ENCODE data around the gene CDKAL1.
"Not testable (repeated sequence)": the region's sequence is repeated elsewhere in the genome, so short reads cannot be mapped to it uniquely, and the experiment has no call there.

CDKAL1 gene

DNA sequence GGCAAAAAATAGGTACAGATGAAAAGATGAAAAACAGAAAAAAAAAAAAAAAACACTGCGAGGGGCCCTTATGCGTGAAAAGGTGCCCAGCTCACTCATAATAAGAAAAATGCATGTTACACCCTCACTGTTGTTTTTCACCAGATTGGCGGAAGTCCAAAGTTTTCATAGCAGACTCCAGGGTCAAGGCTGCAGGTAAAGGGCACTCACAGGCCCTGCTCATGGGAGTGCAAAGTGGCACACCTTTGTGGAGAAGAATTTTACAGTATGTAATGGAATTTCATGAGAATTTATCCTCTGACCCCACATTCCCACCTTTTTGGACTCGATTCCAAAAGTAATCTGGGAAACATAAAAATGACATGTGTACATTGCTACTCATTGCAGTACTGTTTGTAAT is 108.2 kb downstream of the CDKAL1 start:
- Histone ChIP-seq H3K27ac (ENCODE audit: low read length) (no peak overlapping the region), H3K4me1 (ENCODE audit: insufficient read depth, low read length) (no peaks in the 10 kb centered on the region), H3K4me3 (ENCODE audit: low read depth in 1 of 2, low read length in 2 of 2) (no peak overlapping the region), H2AFZ (ENCODE audit: low read depth, low read length) (no peak overlapping the region), H3K9me3 (ENCODE audit: insufficient read depth, low read length, severe bottlenecking) (no peaks in the 10 kb centered on the region), H4K20me1 (ENCODE audit: insufficient read depth, low read length) (no peaks in the 10 kb centered on the region), H3K27me3 (ENCODE audit: insufficient read depth, low read length, poor library complexity) (no peaks in the 10 kb centered on the region), H3K79me2 (ENCODE audit: insufficient read depth, low read length) (no peaks in the 10 kb centered on the region; the same call in 1 of the 2 replicates), H3K36me3 (ENCODE audit: insufficient read depth, low read length) (no peaks in the 10 kb centered on the region), H3K4me2 (ENCODE audit: insufficient read depth, low read length) (no peak overlapping the region), H3K9ac (ENCODE audit: low read depth, low read length) (no peak overlapping the region)
- no peak for DNase-seq
- ATAC-seq (ENCODE audit: insufficient read depth, low read depth) = no peak
- TF ChIP-seq, protein P1, sequence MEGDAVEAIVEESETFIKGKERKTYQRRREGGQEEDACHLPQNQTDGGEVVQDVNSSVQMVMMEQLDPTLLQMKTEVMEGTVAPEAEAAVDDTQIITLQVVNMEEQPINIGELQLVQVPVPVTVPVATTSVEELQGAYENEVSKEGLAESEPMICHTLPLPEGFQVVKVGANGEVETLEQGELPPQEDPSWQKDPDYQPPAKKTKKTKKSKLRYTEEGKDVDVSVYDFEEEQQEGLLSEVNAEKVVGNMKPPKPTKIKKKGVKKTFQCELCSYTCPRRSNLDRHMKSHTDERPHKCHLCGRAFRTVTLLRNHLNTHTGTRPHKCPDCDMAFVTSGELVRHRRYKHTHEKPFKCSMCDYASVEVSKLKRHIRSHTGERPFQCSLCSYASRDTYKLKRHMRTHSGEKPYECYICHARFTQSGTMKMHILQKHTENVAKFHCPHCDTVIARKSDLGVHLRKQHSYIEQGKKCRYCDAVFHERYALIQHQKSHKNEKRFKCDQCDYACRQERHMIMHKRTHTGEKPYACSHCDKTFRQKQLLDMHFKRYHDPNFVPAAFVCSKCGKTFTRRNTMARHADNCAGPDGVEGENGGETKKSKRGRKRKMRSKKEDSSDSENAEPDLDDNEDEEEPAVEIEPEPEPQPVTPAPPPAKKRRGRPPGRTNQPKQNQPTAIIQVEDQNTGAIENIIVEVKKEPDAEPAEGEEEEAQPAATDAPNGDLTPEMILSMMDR (IDR thresholded peaks at IDR 0.05; ENCODE audit: borderline replicate concordance, extremely low read depth, low read length, poor library complexity, severe bottlenecking) = no peak
- TF ChIP-seq EZH2 (IDR thresholded peaks at IDR 0.05; ENCODE audit: borderline replicate concordance, low read depth, low read length, severe bottlenecking) = no peak

DNA sequence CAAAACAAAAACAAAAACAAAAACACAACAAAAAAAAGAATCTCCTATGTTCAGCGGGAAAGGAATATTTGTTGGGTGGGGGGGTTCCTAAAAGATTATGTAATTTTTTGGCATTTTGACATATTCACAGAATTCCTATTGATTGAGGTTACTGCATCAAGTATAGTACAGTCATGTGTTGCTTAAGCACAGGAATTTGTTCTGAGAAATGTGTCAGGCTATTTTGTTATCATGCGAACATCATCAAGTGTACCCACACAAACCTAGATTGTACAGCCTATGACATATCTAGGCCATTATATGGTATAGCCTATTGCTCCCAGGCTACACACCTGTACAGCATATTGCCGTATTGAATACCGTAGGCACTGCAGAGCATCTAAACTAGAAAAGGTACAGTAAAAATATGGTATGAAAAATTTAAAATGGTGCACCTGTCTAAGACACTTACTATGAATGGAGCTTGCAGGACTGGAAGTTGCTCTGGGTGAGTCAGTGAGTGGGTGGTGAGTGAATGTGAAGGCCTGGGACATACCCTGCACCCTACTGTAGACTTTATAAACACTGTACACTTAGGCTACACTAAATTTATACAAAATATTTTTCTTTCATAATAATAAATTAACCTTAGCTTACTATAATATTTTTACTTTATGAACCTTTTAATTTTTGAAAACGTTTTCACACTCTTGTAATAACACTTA is 110.6 kb downstream of the CDKAL1 start:
- Histone ChIP-seq H3K79me2 (ENCODE audit: insufficient read depth, low read length) (no peaks in the 10 kb centered on the region; the same call in 1 of the 2 replicates), H3K27ac (ENCODE audit: low read length) (no peak overlapping the region), H3K9ac (ENCODE audit: low read depth, low read length) (no peak overlapping the region), H3K4me3 (ENCODE audit: low read depth in 1 of 2, low read length in 2 of 2) (no peak overlapping the region), H3K9me3 (ENCODE audit: insufficient read depth, low read length, severe bottlenecking) (no peaks in the 10 kb centered on the region), H3K4me2 (ENCODE audit: insufficient read depth, low read length) (no peak overlapping the region), H2AFZ (ENCODE audit: low read depth, low read length) (no peak overlapping the region), H3K36me3 (ENCODE audit: insufficient read depth, low read length) (peaks cover 5% of the 10 kb centered on the region; the same call in 1 of the 2 replicates), H3K4me1 (ENCODE audit: insufficient read depth, low read length) (no peaks in the 10 kb centered on the region), H3K27me3 (ENCODE audit: insufficient read depth, low read length, poor library complexity) (no peaks in the 10 kb centered on the region), H4K20me1 (ENCODE audit: insufficient read depth, low read length) (no peaks in the 10 kb centered on the region)
- DNase-seq (no peak), ATAC-seq (ENCODE audit: insufficient read depth, low read depth) (no peak)
- TF ChIP-seq, protein P1 (IDR thresholded peaks at IDR 0.05; ENCODE audit: borderline replicate concordance, extremely low read depth, low read length, poor library complexity, severe bottlenecking) = no peak
- TF ChIP-seq EZH2 (IDR thresholded peaks at IDR 0.05; ENCODE audit: borderline replicate concordance, low read depth, low read length, severe bottlenecking) = no peak

GRCh38 chr6:20645572-20645971 is 111.3 kb downstream of the CDKAL1 start:
- H4K20me1 ChIP-seq (ENCODE audit: insufficient read depth, low read length); H3K9me3 ChIP-seq (ENCODE audit: insufficient read depth, low read length, severe bottlenecking); H3K9ac ChIP-seq (ENCODE audit: low read depth, low read length); H3K27me3 ChIP-seq (ENCODE audit: insufficient read depth, low read length, poor library complexity); H3K4me2 ChIP-seq (ENCODE audit: insufficient read depth, low read length); DNase-seq; ATAC-seq (ENCODE audit: insufficient read depth, low read depth); H3K36me3 ChIP-seq (ENCODE audit: insufficient read depth, low read length); H3K4me1 ChIP-seq (ENCODE audit: insufficient read depth, low read length); H3K4me3 ChIP-seq (ENCODE audit: low read depth in 1 of 2, low read length in 2 of 2); H2AFZ ChIP-seq (ENCODE audit: low read depth, low read length); H3K79me2 ChIP-seq (ENCODE audit: insufficient read depth, low read length); H3K27ac ChIP-seq (ENCODE audit: low read length): not testable (repeated sequence)

GRCh38 chr6:20647585-20647984 is 113.3 kb downstream of the CDKAL1 start:
- DNase-seq (no peak), ATAC-seq (ENCODE audit: insufficient read depth, low read depth) (no peak)
- Histone ChIP-seq H2AFZ (ENCODE audit: low read depth, low read length) (no peak overlapping the region), H3K4me2 (ENCODE audit: insufficient read depth, low read length) (no peak overlapping the region), H3K79me2 (ENCODE audit: insufficient read depth, low read length) (no peaks in the 10 kb centered on the region; the same call in 1 of the 2 replicates), H3K4me3 (ENCODE audit: low read depth in 1 of 2, low read length in 2 of 2) (no peak overlapping the region), H3K27me3 (ENCODE audit: insufficient read depth, low read length, poor library complexity) (no peaks in the 10 kb centered on the region), H3K9me3 (ENCODE audit: insufficient read depth, low read length, severe bottlenecking) (no peaks in the 10 kb centered on the region), H3K4me1 (ENCODE audit: insufficient read depth, low read length) (no peaks in the 10 kb centered on the region), H4K20me1 (ENCODE audit: insufficient read depth, low read length) (no peaks in the 10 kb centered on the region), H3K27ac (ENCODE audit: low read length) (no peak overlapping the region), H3K36me3 (ENCODE audit: insufficient read depth, low read length) (peaks cover 8% of the 10 kb centered on the region; the same call in 1 of the 2 replicates), H3K9ac (ENCODE audit: low read depth, low read length) (no peak overlapping the region)
- no peak for TF ChIP-seq EZH2 (IDR thresholded peaks at IDR 0.05; ENCODE audit: borderline replicate concordance, low read depth, low read length, severe bottlenecking)
- TF ChIP-seq, protein P1 (IDR thresholded peaks at IDR 0.05; ENCODE audit: borderline replicate concordance, extremely low read depth, low read length, poor library complexity, severe bottlenecking) = no peak

GRCh38 chr6:20649696-20650470 is 115.6 kb downstream of the CDKAL1 start:
- not testable (repeated sequence) for DNase-seq; ATAC-seq (ENCODE audit: insufficient read depth, low read depth); H3K4me3 ChIP-seq (ENCODE audit: low read depth in 1 of 2, low read length in 2 of 2)

More at GRCh38 chr6:20649696-20650470, 115.6 kb downstream of the CDKAL1 start:
- H3K27ac ChIP-seq (ENCODE audit: low read length); H3K9ac ChIP-seq (ENCODE audit: low read depth, low read length); H2AFZ ChIP-seq (ENCODE audit: low read depth, low read length); H3K9me3 ChIP-seq (ENCODE audit: insufficient read depth, low read length, severe bottlenecking); H3K4me2 ChIP-seq (ENCODE audit: insufficient read depth, low read length); H3K4me1 ChIP-seq (ENCODE audit: insufficient read depth, low read length); H4K20me1 ChIP-seq (ENCODE audit: insufficient read depth, low read length); H3K79me2 ChIP-seq (ENCODE audit: insufficient read depth, low read length); H3K27me3 ChIP-seq (ENCODE audit: insufficient read depth, low read length, poor library complexity): not testable (repeated sequence)
- peaks cover 11% of the 10 kb centered on the region; the same call in 1 of the 2 replicates for H3K36me3 ChIP-seq (ENCODE audit: insufficient read depth, low read length)

Measured in DND-41 (cell line).